HG03378 (cell line): ENCODE results near the gene NREP.
A peak's percentile ranks its signal among the peaks of the same experiment; 100 is the strongest.

Source experiments
- ATAC-seq: cut with Tn5 transposase; IDR thresholded peaks from one replicate; pipeline ENCODE4 v1.9.1; 2021; ENCODE audit warnings: mild to moderate bottlenecking, moderate library complexity; ENCODE audit not compliant: unreplicated experiment

The NREP gene

GRCh38 chr5:111756581-111757354 lies at the start of gene NREP:
Gene NREP (minus strand): TSS chr5:111757194. CDS start chr5:111755772, 1,422 bp downstream.
- peak; percentile 14 for ATAC-seq

- ATAC-seq = no peak
Observed at GRCh38 chr5:111806753-111807152, 49.8 kb upstream of the NREP start.

GRCh38 chr5:111806156-111806555 lies 49.2 kb upstream of the NREP start:
- no peak for ATAC-seq

GRCh38 chr5:111805071-111805470 lies 48.1 kb upstream of the NREP start:
- ATAC-seq = no peak

- ATAC-seq = no peak
Observed at GRCh38 chr5:111800351-111800750, 43.4 kb upstream of the NREP start.

- no peak for ATAC-seq
Observed at GRCh38 chr5:111795142-111795541, 38.1 kb upstream of the NREP start.

- no peak for ATAC-seq
Observed at GRCh38 chr5:111792471-111793058, 35.6 kb upstream of the NREP start.

- ATAC-seq = no peak
Observed at GRCh38 chr5:111790295-111790694, 33.3 kb upstream of the NREP start.

GRCh38 chr5:111787006-111787405 lies 30.0 kb upstream of the NREP start:
- ATAC-seq = no peak

GRCh38 chr5:111784491-111785181 lies 27.6 kb upstream of the NREP start:
- ATAC-seq = no peak

GRCh38 chr5:111783537-111783936 lies 26.5 kb upstream of the NREP start:
- no peak for ATAC-seq

- no peak for ATAC-seq
Observed at GRCh38 chr5:111782216-111782615, 25.2 kb upstream of the NREP start.

- no peak for ATAC-seq
Observed at GRCh38 chr5:111781200-111781599, 24.2 kb upstream of the NREP start.

- ATAC-seq = no peak
Observed at GRCh38 chr5:111779922-111780292, 22.9 kb upstream of the NREP start.

GRCh38 chr5:111779260-111779921 lies 22.4 kb upstream of the NREP start:
- no peak for ATAC-seq

- no peak for ATAC-seq
Observed at GRCh38 chr5:111776913-111777781, 20.2 kb upstream of the NREP start.

- no peak for ATAC-seq
Observed at GRCh38 chr5:111775224-111775623, 18.2 kb upstream of the NREP start.

GRCh38 chr5:111774525-111774924 lies 17.5 kb upstream of the NREP start:
- ATAC-seq = peak; percentile 39

GRCh38 chr5:111772456-111773122 lies 15.6 kb upstream of the NREP start:
- no peak for ATAC-seq

- no peak for ATAC-seq
Observed at GRCh38 chr5:111769541-111769940, 12.5 kb upstream of the NREP start.
